Measurements from ENCODE around the gene UTP14C.
"Not testable (repeated sequence)": the region's sequence is repeated elsewhere in the genome, so short reads cannot be mapped to it uniquely, and the experiment has no call there.

The UTP14C gene

GRCh38 chr13:52024481-52024880 is at the start of gene UTP14C:
TSS of gene UTP14C (plus strand) at chr13:52024691. CDS start at chr13:52028805, 4,114 bp downstream.
- DNase-seq = no peak
- in situ Hi-C loops (cut with MboI; ENCODE audit: low pct_unique_long_range_greater_than_20kb, low sequenced_read_pairs) = no loop called here

- no peak for DNase-seq
Observed at GRCh38 chr13:51976423-51976822, 48.1 kb upstream of the UTP14C start.

GRCh38 chr13:51976890-51977289 is 47.6 kb upstream of the UTP14C start:
- in situ Hi-C loops (cut with MboI; ENCODE audit: low pct_unique_long_range_greater_than_20kb, low sequenced_read_pairs) = no loop called here
- no peak for DNase-seq

More at GRCh38 chr13:51976423-51976822, 48.1 kb upstream of the UTP14C start:
- in situ Hi-C loops (cut with MboI; ENCODE audit: low pct_unique_long_range_greater_than_20kb, low sequenced_read_pairs) = no loop called here

- in situ Hi-C loops (cut with MboI; ENCODE audit: low pct_unique_long_range_greater_than_20kb, low sequenced_read_pairs) = no loop called here
- DNase-seq = no peak
Observed at GRCh38 chr13:51977625-51978024, 46.9 kb upstream of the UTP14C start.

GRCh38 chr13:51978796-51979556 is 45.5 kb upstream of the UTP14C start:
- in situ Hi-C loops (cut with MboI; ENCODE audit: low pct_unique_long_range_greater_than_20kb, low sequenced_read_pairs) = no loop called here
- DNase-seq = no peak

GRCh38 chr13:51980908-51981307 is 43.6 kb upstream of the UTP14C start:
- DNase-seq = no peak
- in situ Hi-C loops (cut with MboI; ENCODE audit: low pct_unique_long_range_greater_than_20kb, low sequenced_read_pairs) = no loop called here

GRCh38 chr13:51981355-51981754 is 43.1 kb upstream of the UTP14C start:
- in situ Hi-C loops (cut with MboI; ENCODE audit: low pct_unique_long_range_greater_than_20kb, low sequenced_read_pairs) = no loop called here
- no peak for DNase-seq

- in situ Hi-C loops (cut with MboI; ENCODE audit: low pct_unique_long_range_greater_than_20kb, low sequenced_read_pairs); DNase-seq: not testable (repeated sequence)
Observed at GRCh38 chr13:51983292-51983691, 41.2 kb upstream of the UTP14C start.

- in situ Hi-C loops (cut with MboI; ENCODE audit: low pct_unique_long_range_greater_than_20kb, low sequenced_read_pairs); DNase-seq: not testable (repeated sequence)
Observed at GRCh38 chr13:51984904-51985303, 39.6 kb upstream of the UTP14C start.

GRCh38 chr13:51988988-51989618 is 35.4 kb upstream of the UTP14C start:
- DNase-seq = no peak
- in situ Hi-C loops (cut with MboI; ENCODE audit: low pct_unique_long_range_greater_than_20kb, low sequenced_read_pairs) = no loop called here

- DNase-seq = no peak
- in situ Hi-C loops (cut with MboI; ENCODE audit: low pct_unique_long_range_greater_than_20kb, low sequenced_read_pairs) = no loop called here
Observed at GRCh38 chr13:51993713-51994112, 30.8 kb upstream of the UTP14C start.

- in situ Hi-C loops (cut with MboI; ENCODE audit: low pct_unique_long_range_greater_than_20kb, low sequenced_read_pairs) = no loop called here
- DNase-seq = peak; percentile 82
Observed at GRCh38 chr13:51995677-51996551, 28.6 kb upstream of the UTP14C start.

GRCh38 chr13:51996641-51997040 is 27.9 kb upstream of the UTP14C start:
- DNase-seq = no peak
- in situ Hi-C loops (cut with MboI; ENCODE audit: low pct_unique_long_range_greater_than_20kb, low sequenced_read_pairs) = no loop called here

- in situ Hi-C loops (cut with MboI; ENCODE audit: low pct_unique_long_range_greater_than_20kb, low sequenced_read_pairs) = no loop called here
Observed at GRCh38 chr13:51997186-51997585, 27.3 kb upstream of the UTP14C start.

GRCh38 chr13:51997641-51998330 is 26.7 kb upstream of the UTP14C start:
- no peak for DNase-seq
- in situ Hi-C loops (cut with MboI; ENCODE audit: low pct_unique_long_range_greater_than_20kb, low sequenced_read_pairs) = no loop called here

More at GRCh38 chr13:51997186-51997585, 27.3 kb upstream of the UTP14C start:
- DNase-seq = no peak

- DNase-seq = no peak
- in situ Hi-C loops (cut with MboI; ENCODE audit: low pct_unique_long_range_greater_than_20kb, low sequenced_read_pairs) = no loop called here
Observed at GRCh38 chr13:51998723-51999509, 25.6 kb upstream of the UTP14C start.

GRCh38 chr13:51999510-51999911 is 25.0 kb upstream of the UTP14C start:
- in situ Hi-C loops (cut with MboI; ENCODE audit: low pct_unique_long_range_greater_than_20kb, low sequenced_read_pairs) = no loop called here

GRCh38 chr13:51999921-52000320 is 24.6 kb upstream of the UTP14C start:
- DNase-seq = no peak
- in situ Hi-C loops (cut with MboI; ENCODE audit: low pct_unique_long_range_greater_than_20kb, low sequenced_read_pairs) = no loop called here

More at GRCh38 chr13:51999510-51999911, 25.0 kb upstream of the UTP14C start:
- no peak for DNase-seq
